Heart left ventricle (tissue), 13 donors: ENCODE data around the gene LPCAT1.

Experiments
- POLR2A ChIP-seq, 2 donors: fragments of 450-650 bp; IDR thresholded peaks; one replicate each; pipeline ENCODE4 v1.6.1; 2017; ENCODE audit warnings: antibody characterized with exemption in 2 of 2, mild to moderate bottlenecking in 2 of 2, moderate library complexity in 2 of 2
- TF ChIP-seq, protein P1 (sequence below), 12 donors: fragments of 200-600 bp; sonication (generic) in 4 of 12; IDR thresholded peaks; one replicate each; pipeline versions ENCODE4 v1.5.0 to v1.8.0; 2018 to 2022; ENCODE audit warnings: antibody characterized with exemption in 12 of 12, mild to moderate bottlenecking in 5 of 12
- donor health status: ischemic (EF 13 %, LVEDD 7.1; RV severe dilation, severe dysfunction).
- donor health status: DM: no; HTN: yes; CAD: no.
- donor health status: DM: no; HTN: no; CAD: no.
- donor health status: ischemic (EF 25% LVEDD 6.9; RV normal size, moderate dysfunction).
- donor health status: ischemic (EF 25% LVEDD 5.7; RV mildly dilated, moderate dysfunction).
- donor health status: ischemic (EF 35%, LVEDD 5.7; RV mildly dilated, moderate dysfunction).
- donor health status: nonischemic (EF 11% LVEDD 7.7; RV severe dilation, severe dysfunction).
- donor health status: DM: yes; HTN: yes; CAD: no.
- donor health status: PGD.
- donor health status: ischemic (EF 29% LVEDD 5.4; RV normal size, mild dysfunction).
- donor health status: nonischemic (EF 23%, LVEDD 6.1; RV moderate dilation, normal function).

DNA sequence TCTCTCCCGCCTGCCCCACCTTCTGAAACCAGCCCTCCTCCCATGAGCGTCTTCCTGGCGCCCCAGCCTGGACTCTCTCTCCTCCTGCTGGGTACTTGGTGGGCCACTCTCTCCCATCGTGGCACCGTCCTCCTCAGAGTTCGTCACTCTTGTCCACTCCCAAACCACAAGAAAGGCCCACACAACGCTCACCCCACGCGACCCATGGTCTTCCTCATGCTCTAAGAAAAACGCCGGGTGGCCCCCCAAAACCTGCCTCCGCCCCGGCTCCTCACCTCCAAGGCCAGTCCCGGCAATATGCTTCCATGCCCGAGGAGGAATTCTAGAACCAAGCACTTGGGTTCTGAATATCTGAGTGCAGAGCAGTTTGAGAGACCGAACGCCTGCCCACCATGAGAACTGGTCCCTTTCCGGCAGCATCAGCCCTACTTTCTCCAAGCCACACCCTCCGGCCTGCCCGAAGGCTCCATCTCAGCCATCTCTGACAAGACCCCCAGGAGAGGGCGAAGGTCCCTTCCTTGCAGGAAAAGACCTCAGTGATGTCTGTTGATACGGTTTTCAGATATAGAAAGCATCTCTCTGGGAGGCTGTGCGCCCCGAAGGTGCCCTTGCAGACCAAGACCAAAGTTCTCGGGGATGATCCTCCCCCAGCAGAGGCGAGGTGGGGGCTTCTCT, 93.5 kb downstream of the LPCAT1 start:
- TF ChIP-seq, protein P1, sequence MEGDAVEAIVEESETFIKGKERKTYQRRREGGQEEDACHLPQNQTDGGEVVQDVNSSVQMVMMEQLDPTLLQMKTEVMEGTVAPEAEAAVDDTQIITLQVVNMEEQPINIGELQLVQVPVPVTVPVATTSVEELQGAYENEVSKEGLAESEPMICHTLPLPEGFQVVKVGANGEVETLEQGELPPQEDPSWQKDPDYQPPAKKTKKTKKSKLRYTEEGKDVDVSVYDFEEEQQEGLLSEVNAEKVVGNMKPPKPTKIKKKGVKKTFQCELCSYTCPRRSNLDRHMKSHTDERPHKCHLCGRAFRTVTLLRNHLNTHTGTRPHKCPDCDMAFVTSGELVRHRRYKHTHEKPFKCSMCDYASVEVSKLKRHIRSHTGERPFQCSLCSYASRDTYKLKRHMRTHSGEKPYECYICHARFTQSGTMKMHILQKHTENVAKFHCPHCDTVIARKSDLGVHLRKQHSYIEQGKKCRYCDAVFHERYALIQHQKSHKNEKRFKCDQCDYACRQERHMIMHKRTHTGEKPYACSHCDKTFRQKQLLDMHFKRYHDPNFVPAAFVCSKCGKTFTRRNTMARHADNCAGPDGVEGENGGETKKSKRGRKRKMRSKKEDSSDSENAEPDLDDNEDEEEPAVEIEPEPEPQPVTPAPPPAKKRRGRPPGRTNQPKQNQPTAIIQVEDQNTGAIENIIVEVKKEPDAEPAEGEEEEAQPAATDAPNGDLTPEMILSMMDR (IDR thresholded peaks at IDR 0.05) = no peak
- TF ChIP-seq POLR2A (IDR thresholded peaks at IDR 0.05) = no peak
